BJ (cell line): ENCODE measurements around the gene BRMS1. TPM values are rescaled to one million over a fixed set of nuclear protein-coding genes. Genes with fewer than 3 reads are reported as not detected.

Source experiments
- CTCF ChIA-PET: fragments of 350-600 bp; formaldehyde crosslinking; extraction: SDS; loops from one replicate; lab custom pipeline; 2021; ENCODE audit warnings: antibody characterized with exemption, inconsistent platforms; lab: Yijun Ruan, JAX
- POLR2A ChIA-PET: fragments of 300-600 bp; sonication (Branson Sonifier 250); formaldehyde crosslinking; extraction: SDS; loops from one replicate; lab custom pipeline; 2021; ENCODE audit warnings: antibody characterized with exemption; lab: Charles Lee
- DNase-seq: peaks from one replicate; pipeline ENCODE4 v3.0.0-alpha.2; 2011; ENCODE audit warnings: low read depth
- H3K27me3 ChIP-seq: 2 replicates; pipeline ENCODE4 v1.6.0; 2011; ENCODE audit warnings: low read length; ENCODE audit not compliant: control insufficient read depth, insufficient read depth
- H3K36me3 ChIP-seq: 2 replicates; pipeline ENCODE4 v1.5.1; 2011; ENCODE audit warnings: low read length; ENCODE audit not compliant: control insufficient read depth, insufficient read depth
- H3K4me3 ChIP-seq: 2 replicates; pipeline ENCODE4 v1.5.1; 2011; ENCODE audit warnings: low read depth, mild to moderate bottlenecking, control low read depth, low read length
- CTCF ChIP-seq: IDR thresholded peaks from 2 replicates; pipeline ENCODE4 v1.5.1; 2011; ENCODE audit warnings: low read depth, mild to moderate bottlenecking, control low read depth, inconsistent platforms, low read length, moderate library complexity; ENCODE audit not compliant: insufficient read depth
- polyA plus RNA-seq: library from polyadenylated mRNA; depleted of rRNA; stranded (reverse); fragments of >200 nt; gene quantifications from 2 replicates; pipeline ENCODE4 v1.2.3, GENCODE V29; 2011

Gene BRMS1
- polyA plus RNA-seq, 1 experiment: 46.3 TPM

- ChIA-PET POLR2A (interaction anchor here (0.7 kb wide), 1 partner anchor 78 kb away, joined by 3 read pairs; no protein-coding TSS in a partner anchor), CTCF (interaction anchor here (1.4 to 9.2 kb wide), 4 partner anchors 8 to 74 kb away, joined by 4 to 81 read pairs (median 14); partner anchors contain the start of gene RIN1)
- TF ChIP-seq CTCF: no peak
- H3K27me3 ChIP-seq: no peaks in the 10 kb centered on the region
- DNase-seq: no peak
- peaks cover 24% of the 10 kb centered on the region for H3K36me3 ChIP-seq
- H3K4me3 ChIP-seq: no peak overlapping the region
These were observed 1.7 kb downstream of the BRMS1 start for GRCh38 chr11:66343176-66343575.

GRCh38 chr11:66341502-66342126 is 3.3 kb downstream of the BRMS1 start:
- ChIA-PET POLR2A (no interaction called here), CTCF (interaction anchor here (1.4 to 9.2 kb wide), 2 partner anchors 30 to 75 kb away, joined by 4 to 81 read pairs; no protein-coding TSS in a partner anchor)
- no peak for DNase-seq
- Histone ChIP-seq H3K4me3 (no peak overlapping the region), H3K36me3 (peaks cover 25% of the 10 kb centered on the region), H3K27me3 (no peaks in the 10 kb centered on the region)
- TF ChIP-seq CTCF: no peak

- peaks cover 25% of the 10 kb centered on the region for H3K36me3 ChIP-seq
- CTCF ChIA-PET: interaction anchor here (0.9 to 9.2 kb wide), 3 partner anchors 29 to 48 kb away, joined by 3 to 81 read pairs (median 3); no protein-coding TSS in a partner anchor
- no peak overlapping the region for H3K4me3 ChIP-seq
- POLR2A ChIA-PET: no interaction called here
- TF ChIP-seq CTCF: no peak
- no peak for DNase-seq
- H3K27me3 ChIP-seq: no peaks in the 10 kb centered on the region
These were observed 4.1 kb downstream of the BRMS1 start for GRCh38 chr11:66340596-66341501.

GRCh38 chr11:66339686-66340483 is 5.0 kb downstream of the BRMS1 start:
- TF ChIP-seq CTCF: no peak
- H3K4me3 ChIP-seq: no peak overlapping the region
- no peak for DNase-seq
- ChIA-PET CTCF (interaction anchor here (0.9 to 9.2 kb wide), 3 partner anchors 28 to 49 kb away, joined by 3 to 81 read pairs (median 3); no protein-coding TSS in a partner anchor), POLR2A (no interaction called here)
- H3K36me3 ChIP-seq: peaks cover 25% of the 10 kb centered on the region
- H3K27me3 ChIP-seq: no peaks in the 10 kb centered on the region
